Amniotic epithelial cell (primary cell): ENCODE data around the gene COL4A2.

Experiments
- DNase-seq: peaks from one replicate; pipeline ENCODE4 v3.0.0-alpha.2; 2010; ENCODE audit warnings: low read depth

COL4A2 gene

GRCh38 chr13:110402299-110403069 is 95.4 kb downstream of the COL4A2 start:
- DNase-seq, result no peak

GRCh38 chr13:110403315-110403714 is 96.2 kb downstream of the COL4A2 start:
- DNase-seq, result peak; percentile 49

GRCh38 chr13:110403721-110404120 is 96.6 kb downstream of the COL4A2 start:
- DNase-seq, result peak; percentile 43

GRCh38 chr13:110404321-110404720 is 97.2 kb downstream of the COL4A2 start:
- no peak for DNase-seq

GRCh38 chr13:110405597-110406450 is 98.7 kb downstream of the COL4A2 start:
- peak; percentile 70 for DNase-seq

GRCh38 chr13:110407021-110407420 is 99.9 kb downstream of the COL4A2 start:
- DNase-seq, result no peak

GRCh38 chr13:110407531-110407930 is 100.4 kb downstream of the COL4A2 start:
- DNase-seq, result no peak

GRCh38 chr13:110408286-110408685 is 101.2 kb downstream of the COL4A2 start:
- DNase-seq, result no peak

GRCh38 chr13:110409581-110409992 is 102.5 kb downstream of the COL4A2 start:
- DNase-seq, result peak; percentile 49

GRCh38 chr13:110410000-110410399 is 102.9 kb downstream of the COL4A2 start:
- DNase-seq, result no peak

GRCh38 chr13:110410936-110411687 is 104.0 kb downstream of the COL4A2 start:
- DNase-seq, result no peak

GRCh38 chr13:110411688-110412059 is 104.6 kb downstream of the COL4A2 start:
- DNase-seq, result no peak

- DNase-seq, result peak; percentile 100
Measured at GRCh38 chr13:110412132-110412914, 105.2 kb downstream of the COL4A2 start.

GRCh38 chr13:110413016-110413675 is 106.1 kb downstream of the COL4A2 start:
- DNase-seq, result no peak

- DNase-seq, result no peak
Measured at GRCh38 chr13:110413676-110414040, 106.6 kb downstream of the COL4A2 start.

- DNase-seq, result no peak
Measured at GRCh38 chr13:110414283-110414682, 107.2 kb downstream of the COL4A2 start.

GRCh38 chr13:110414931-110415330 is 107.8 kb downstream of the COL4A2 start:
- no peak for DNase-seq

- DNase-seq, result no peak
Measured at GRCh38 chr13:110415669-110416068, 108.6 kb downstream of the COL4A2 start.

GRCh38 chr13:110416131-110417025 is 109.3 kb downstream of the COL4A2 start:
- DNase-seq, result peak; percentile 81

- no peak for DNase-seq
Measured at GRCh38 chr13:110418944-110419343, 111.9 kb downstream of the COL4A2 start.
